H9 (cell line): ENCODE results near the gene PDZD2. TPM values are rescaled to one million over a fixed set of nuclear protein-coding genes. Genes with fewer than 3 reads are reported as not detected.

Experiments
- DNase-seq: peaks from one replicate; pipeline ENCODE4 v3.0.0-alpha.2; 2017
- H2AFZ ChIP-seq: one replicate; pipeline ENCODE4 v1.6.1; 2013; ENCODE audit warnings: mild to moderate bottlenecking, low read length, control low read depth, moderate library complexity
- H2AK5ac ChIP-seq: 2 replicates; pipeline ENCODE4 v1.6.1; 2013; ENCODE audit warnings: low read length, control low read depth, mixed read lengths; ENCODE audit not compliant: insufficient read length
- H2BK120ac ChIP-seq: one replicate; pipeline ENCODE4 v1.6.1; 2013; ENCODE audit warnings: low read depth, mild to moderate bottlenecking, low read length, control low read depth, inconsistent platforms; ENCODE audit not compliant: poor library complexity, severe bottlenecking
- H2BK12ac ChIP-seq: 2 replicates; pipeline ENCODE4 v1.6.1; 2013; ENCODE audit warnings: low read length, control low read depth, mixed read lengths, low read depth; ENCODE audit not compliant: insufficient read length
- H2BK15ac ChIP-seq: 2 replicates; pipeline ENCODE4 v1.6.1; 2013; ENCODE audit warnings: low read depth, low read length, control low read depth
- H2BK20ac ChIP-seq: one replicate; pipeline ENCODE4 v1.6.1; 2013; ENCODE audit warnings: low read depth, mild to moderate bottlenecking, low read length, control low read depth, inconsistent platforms; ENCODE audit not compliant: poor library complexity, severe bottlenecking
- H2BK5ac ChIP-seq: 2 replicates; pipeline ENCODE4 v1.6.1; 2013; ENCODE audit warnings: low read length, control low read depth, mixed read lengths; ENCODE audit not compliant: insufficient read length
- H3K14ac ChIP-seq: 2 replicates; pipeline ENCODE4 v1.6.1; 2013; ENCODE audit warnings: low read length, control low read depth; ENCODE audit not compliant: insufficient read depth
- H3K18ac ChIP-seq: 2 replicates; pipeline ENCODE4 v1.6.1; 2013; ENCODE audit warnings: low read depth, mild to moderate bottlenecking, mixed read lengths, low read length, control low read depth; ENCODE audit not compliant: insufficient read length
- H3K23ac ChIP-seq: 2 replicates; pipeline ENCODE4 v1.6.1; 2013; ENCODE audit warnings: low read length, control low read depth, mixed read lengths, low read depth; ENCODE audit not compliant: insufficient read length
- H3K23me2 ChIP-seq: 2 replicates; pipeline ENCODE4 v1.6.1; 2013; ENCODE audit warnings: low read depth, mild to moderate bottlenecking, mixed read lengths, low read length, control low read depth; ENCODE audit not compliant: insufficient read length, poor library complexity, severe bottlenecking
- H3K27ac ChIP-seq: 2 replicates; pipeline ENCODE4 v1.5.1; 2013; ENCODE audit warnings: low read length, control low read depth, mixed read lengths, low read depth; ENCODE audit not compliant: insufficient read length
- H3K27me3 ChIP-seq: 2 replicates; pipeline ENCODE4 v1.6.1; 2013; ENCODE audit warnings: low read length, control low read depth, inconsistent platforms; ENCODE audit not compliant: insufficient read depth
- H3K4ac ChIP-seq: 2 replicates; pipeline ENCODE4 v1.6.1; 2013; ENCODE audit warnings: low read depth, mild to moderate bottlenecking, control low read depth, inconsistent platforms, low read length, moderate library complexity
- H3K4me1 ChIP-seq: 2 replicates; pipeline ENCODE4 v1.6.1; 2013; ENCODE audit warnings: low read length, control low read depth, inconsistent platforms; ENCODE audit not compliant: insufficient read depth
- H3K4me2 ChIP-seq: 2 replicates; pipeline ENCODE4 v1.6.1; 2013; ENCODE audit warnings: low read length, control low read depth, mixed read lengths; ENCODE audit not compliant: insufficient read length, insufficient read depth
- H3K56ac ChIP-seq: 2 replicates; pipeline ENCODE4 v1.6.1; 2013; ENCODE audit warnings: low read depth, mild to moderate bottlenecking, mixed read lengths, low read length, control low read depth; ENCODE audit not compliant: insufficient read length
- H3K79me1 ChIP-seq: 2 replicates; pipeline ENCODE4 v1.6.1; 2013; ENCODE audit warnings: low read depth, mild to moderate bottlenecking, moderate library complexity, low read length, control low read depth, inconsistent platforms; ENCODE audit not compliant: insufficient read depth, poor library complexity, severe bottlenecking
- H3K79me2 ChIP-seq: 2 replicates; pipeline ENCODE4 v1.6.1; 2013; ENCODE audit warnings: low read length, control low read depth, inconsistent platforms; ENCODE audit not compliant: insufficient read depth
- H3K9ac ChIP-seq: 2 replicates; pipeline ENCODE4 v1.6.1; 2013; ENCODE audit warnings: low read length, control low read depth, mixed read lengths; ENCODE audit not compliant: insufficient read length; ENCODE audit errors: extremely low read depth
- H3K9me3 ChIP-seq: one replicate; pipeline ENCODE4 v1.6.1; 2013; ENCODE audit warnings: low read depth, low read length, inconsistent platforms; ENCODE audit not compliant: control insufficient read depth
- H3T11ph ChIP-seq: one replicate; pipeline ENCODE4 v1.6.1; 2013; ENCODE audit warnings: mild to moderate bottlenecking, low read length, control low read depth, inconsistent platforms
- H4K20me1 ChIP-seq: one replicate; pipeline ENCODE4 v1.6.1; 2013; ENCODE audit not compliant: control insufficient read depth, insufficient read length, insufficient read depth
- H4K5ac ChIP-seq: 2 replicates; pipeline ENCODE4 v1.6.1; 2013; ENCODE audit warnings: low read depth, mild to moderate bottlenecking, mixed read lengths, low read length, control low read depth; ENCODE audit not compliant: insufficient read length
- H4K8ac ChIP-seq: replicated peaks from 2 replicates; pipeline ENCODE4 v1.6.1; 2013; ENCODE audit warnings: low read length, control low read depth, mixed read lengths, low read depth; ENCODE audit not compliant: insufficient read length
- H4K91ac ChIP-seq: 2 replicates; pipeline ENCODE4 v1.6.1; 2013; ENCODE audit warnings: low read depth, mild to moderate bottlenecking, moderate library complexity, mixed read lengths, low read length, control low read depth; ENCODE audit not compliant: insufficient read length
- H3K27ac Mint-ChIP-seq, 3 experiments: 2 replicates in 2 of 3; 3 replicates in 1 of 3; pipeline ENCODE4 v1.8.0; 2020 to 2021; ENCODE audit warnings: mixed read lengths in 3 of 3, mild to moderate bottlenecking in 1 of 3, moderate library complexity in 1 of 3
- H3K27me3 Mint-ChIP-seq: 2 replicates; pipeline ENCODE4 v1.8.0; 2021; ENCODE audit warnings: low read depth, mild to moderate bottlenecking, moderate library complexity, mixed read lengths
- H3K36me3 Mint-ChIP-seq, 3 experiments: 2 replicates in 2 of 3; 3 replicates in 1 of 3; pipeline ENCODE4 v1.8.0; 2020 to 2021; ENCODE audit warnings: low read depth in 3 of 3, mixed read lengths in 3 of 3; ENCODE audit not compliant: insufficient read depth in 1 of 3
- H3K4me1 Mint-ChIP-seq, 2 experiments: 2 replicates each; pipeline ENCODE4 v1.8.0; 2020; ENCODE audit warnings: mixed read lengths in 2 of 2
- H3K4me3 Mint-ChIP-seq, 2 experiments: 2 replicates in 1 of 2; 3 replicates in 1 of 2; pipeline ENCODE4 v1.8.0; 2020 to 2021; ENCODE audit warnings: mild to moderate bottlenecking in 2 of 2, mixed read lengths in 2 of 2, moderate library complexity in 1 of 2
- H3K9me3 Mint-ChIP-seq, 2 experiments: 2 replicates in 1 of 2; 3 replicates in 1 of 2; pipeline ENCODE4 v1.8.0; 2020; ENCODE audit warnings: mild to moderate bottlenecking in 2 of 2, mixed read lengths in 2 of 2, moderate library complexity in 1 of 2
- CTCF ChIP-seq: fragments of 200-600 bp; sonication (generic); conservative IDR thresholded peaks from 3 replicates; pipeline ENCODE4 v1.8.0; 2021; ENCODE audit warnings: antibody characterized with exemption, mild to moderate bottlenecking
- WGBS: extraction: QIAGEN DNeasy Blood & Tissue Kit; methylation state at CpG from one replicate; pipeline ENCODE4 v1.1.7; 2013; ENCODE audit warnings: missing lambda C conversion rate, low lambda C conversion rate, mixed read lengths; ENCODE audit not compliant: insufficient read length; ENCODE audit errors: extremely low coverage; 5-methylcytosine and 5-hydroxymethylcytosine counted together
- total RNA-seq: library from RNA; stranded (reverse); gene quantifications from 2 replicates; pipeline ENCODE4 v1.2.1, GENCODE V29; 2021

Gene PDZD2
- total RNA-seq, 1 experiment from 2014 or later = 9.9 TPM

GRCh38 chr5:31761877-31762276 lies 122.9 kb downstream of the PDZD2 start:
- Mint-ChIP-seq H3K27ac (0 out of 7 replicates have a peak overlapping the region, but pooled peaks of 1 of the 3 experiments have one; percentile 34), H3K36me3 (no peaks in the 10 kb centered on the region), H3K4me3 (no peak overlapping the region), H3K27me3 (peaks cover 29% of the 10 kb centered on the region), H3K4me1 (peaks cover 7 to 11% of the 10 kb centered on the region in 2 experiments), H3K9me3 (no peaks in the 10 kb centered on the region)
- H2AK5ac ChIP-seq = no peak overlapping the region
- H3T11ph ChIP-seq = no peak overlapping the region
- H3K4ac ChIP-seq = no peak overlapping the region
- no peaks in the 10 kb centered on the region; the same call in 1 of the 2 replicates for H3K4me1 ChIP-seq
- H2BK20ac ChIP-seq = no peak overlapping the region
- H3K9ac ChIP-seq = no peak overlapping the region
- no peaks in the 10 kb centered on the region for H3K79me1 ChIP-seq
- H3K27ac ChIP-seq = no peak overlapping the region
- H2BK15ac ChIP-seq = no peak overlapping the region
- no peak overlapping the region for H4K91ac ChIP-seq
- H3K4me2 ChIP-seq = no peak overlapping the region
- H4K20me1 ChIP-seq = no peaks in the 10 kb centered on the region
- no peak overlapping the region for H2BK120ac ChIP-seq
- no peak overlapping the region for H4K5ac ChIP-seq
- H2BK12ac ChIP-seq = no peak overlapping the region
- H3K79me2 ChIP-seq = no peaks in the 10 kb centered on the region
- no peaks in the 10 kb centered on the region for H3K27me3 ChIP-seq
- WGBS = no CpG with 5 or more reads among the region's 5 CpGs
- H3K14ac ChIP-seq = no peak overlapping the region
- H3K18ac ChIP-seq = no peak overlapping the region
- no peaks in the 10 kb centered on the region for H3K9me3 ChIP-seq
- no peak for TF ChIP-seq CTCF
- no peak overlapping the region for H4K8ac ChIP-seq
- no peak overlapping the region for H3K23ac ChIP-seq
- DNase-seq = no peak
- no peak overlapping the region for H2AFZ ChIP-seq
- H3K23me2 ChIP-seq = no peaks in the 10 kb centered on the region
- no peak overlapping the region for H3K56ac ChIP-seq
- H2BK5ac ChIP-seq = no peak overlapping the region
